Esophagus squamous epithelium (tissue), 4 donors: ENCODE measurements around the gene KLHL29.

Source experiments
- CTCF ChIP-seq, 6 experiments: fragments of 450-650 bp in 4 of 6; fragments of 200-600 bp in 2 of 6; sonication (generic) in 2 of 6; IDR thresholded peaks; one replicate each; pipeline ENCODE4 v1.5.1; 2016 to 2019; ENCODE audit warnings: antibody characterized with exemption in 6 of 6, mild to moderate bottlenecking in 4 of 6, moderate library complexity in 4 of 6
- POLR2A ChIP-seq, 4 donors: fragments of 450-650 bp; IDR thresholded peaks; one replicate each; pipeline ENCODE4 v1.6.1; 2017; ENCODE audit warnings: antibody characterized with exemption in 4 of 4, mild to moderate bottlenecking in 4 of 4, moderate library complexity in 3 of 4

DNA sequence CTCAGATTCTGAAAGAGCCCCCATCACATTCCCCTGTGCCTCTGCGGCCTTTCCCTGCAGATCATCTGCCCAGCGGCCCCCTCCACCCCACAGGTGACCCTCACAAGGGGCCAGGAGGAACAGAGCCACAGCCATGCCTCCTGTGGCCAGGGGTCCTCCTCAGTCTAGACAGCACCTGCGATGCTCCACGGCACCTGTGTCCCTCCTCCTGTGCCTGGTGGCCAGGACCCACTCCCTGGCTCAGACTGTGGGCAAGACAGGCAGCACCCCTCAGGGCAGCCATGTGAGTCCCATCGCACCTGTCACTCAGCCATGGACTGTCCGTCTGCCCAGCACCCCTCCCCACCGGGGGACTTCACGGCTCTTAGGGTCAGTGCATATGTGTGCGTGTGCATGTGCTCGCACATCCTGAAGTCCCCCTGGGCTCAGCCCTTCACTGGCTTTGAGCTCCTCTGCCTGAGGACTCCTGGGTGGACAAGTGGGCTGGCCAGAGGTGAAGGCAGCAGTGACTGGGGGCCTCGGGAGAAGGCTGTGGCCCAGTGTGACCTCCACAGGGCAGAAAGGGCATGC is 304.2 kb downstream of the KLHL29 start:
- TF ChIP-seq CTCF (IDR thresholded peaks at IDR 0.05) = no peak
- TF ChIP-seq POLR2A (IDR thresholded peaks at IDR 0.05) = no peak
